Left renal pelvis (tissue), 4 donors: Measurements from ENCODE around the gene PCBP3. TPM values are rescaled to one million over a fixed set of nuclear protein-coding genes. Genes with fewer than 3 reads are reported as not detected.

Experiments
- DNase-seq, 4 donors: peaks; one replicate each; pipeline ENCODE4 v3.0.0-alpha.2; 2013; ENCODE audit warnings: low read depth in 4 of 4, low spot score in 3 of 4
- polyA plus RNA-seq, 4 donors: library from polyadenylated mRNA; unstranded; fragments of 120-200 nt; gene quantifications; one replicate each; pipeline ENCODE4 v1.2.1, GENCODE V29; 2013; ENCODE audit not compliant: insufficient read length in 4 of 4

Gene PCBP3
- polyA plus RNA-seq, 4 donors: 1.3 to 2.2 (median 1.8) TPM

DNA sequence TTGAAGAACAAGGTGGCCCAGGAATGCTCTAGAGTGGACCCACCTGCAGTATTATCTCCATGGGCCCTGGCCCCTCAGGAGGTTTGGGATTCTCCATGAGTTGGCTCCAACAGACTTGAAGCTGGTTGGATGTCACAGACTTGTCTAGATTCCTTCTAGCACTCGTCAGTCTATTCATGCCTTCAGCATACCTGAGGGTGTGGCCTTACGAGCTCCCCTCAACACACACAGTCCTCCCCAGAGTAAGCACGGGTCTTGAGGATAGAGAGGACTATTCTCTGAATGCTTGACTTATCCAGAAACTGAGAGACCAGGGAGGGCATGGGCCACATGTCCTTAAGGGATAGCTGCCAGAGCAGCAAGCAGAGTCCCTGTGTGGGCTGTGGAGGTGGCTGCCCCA, 292.1 kb downstream of the PCBP3 start:
- no peak for DNase-seq

DNA sequence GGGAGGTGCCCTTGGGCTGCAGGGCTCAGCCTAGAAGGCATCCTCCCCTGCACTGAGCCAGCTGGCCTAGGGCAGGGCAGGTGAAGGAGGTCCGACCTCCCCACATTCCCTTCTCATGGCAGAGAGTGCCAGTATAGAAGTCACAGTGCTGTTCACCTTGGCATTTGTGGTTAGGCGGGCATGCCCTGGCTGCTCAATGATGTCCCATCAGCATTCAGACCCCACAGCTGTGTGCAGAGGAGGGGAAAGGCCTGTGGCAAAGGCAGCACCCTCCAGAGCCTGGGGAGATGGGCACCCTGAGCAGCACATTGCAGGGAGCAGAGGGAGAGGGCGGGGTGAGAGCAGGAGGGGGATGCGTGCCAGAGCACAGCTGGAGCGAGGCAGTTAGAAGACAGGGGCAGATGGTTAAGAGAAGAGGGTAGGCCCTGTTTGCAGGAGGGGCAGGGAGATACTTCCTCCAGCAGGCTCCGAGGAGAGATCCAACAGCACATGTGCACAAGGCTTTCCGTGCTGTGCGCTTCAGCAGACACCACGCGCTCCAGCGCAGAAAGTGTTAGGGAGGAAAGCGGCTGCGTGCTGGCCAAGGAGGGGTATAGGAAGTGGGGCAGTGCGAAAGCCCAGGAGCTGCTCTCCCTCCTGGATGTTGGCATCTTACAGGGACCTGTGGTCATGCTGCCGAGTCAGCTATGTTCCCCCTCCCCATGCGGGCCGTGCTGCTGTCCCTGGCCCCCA, 294.4 kb downstream of the PCBP3 start:
- DNase-seq: no peak

GRCh38 chr21:45938453-45938755, 294.9 kb downstream of the PCBP3 start:
- no peak for DNase-seq

DNA sequence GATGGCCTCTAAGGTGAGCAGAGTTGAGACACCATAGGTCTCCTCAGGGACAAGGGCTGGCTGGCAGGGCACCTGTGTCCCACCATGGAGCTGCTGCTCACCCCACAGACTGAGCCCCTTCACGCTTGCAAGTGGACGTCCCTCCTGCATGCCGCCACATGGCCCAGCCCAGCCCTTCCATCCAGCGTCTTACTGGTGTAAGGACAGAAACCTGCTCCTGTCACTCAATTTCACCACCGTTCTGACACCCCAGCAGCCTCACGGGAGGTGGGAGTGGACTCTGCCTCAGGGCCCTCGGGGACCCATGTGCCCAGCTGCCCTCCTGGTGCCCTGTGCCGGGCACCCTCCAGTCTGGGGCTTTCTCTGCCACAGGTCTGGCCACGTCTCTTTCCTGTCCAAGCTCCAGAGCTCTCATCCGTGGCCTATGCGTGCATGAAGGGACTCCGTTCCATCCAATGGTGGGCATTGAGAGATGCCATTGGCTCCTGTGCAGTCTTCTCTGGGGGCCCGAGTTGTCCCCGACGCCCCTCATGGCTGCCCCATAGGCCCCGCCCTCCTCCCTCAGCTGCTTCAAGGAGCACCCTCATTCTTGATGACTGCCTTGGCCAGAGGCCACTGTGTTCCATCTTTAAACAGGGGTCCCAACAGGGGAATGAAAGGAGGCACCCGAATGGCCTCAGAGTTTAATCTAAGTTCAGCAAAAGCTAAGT, 295.4 kb downstream of the PCBP3 start:
- no peak for DNase-seq

GRCh38 chr21:45939521-45940045, 296.1 kb downstream of the PCBP3 start:
- DNase-seq: no peak

DNA sequence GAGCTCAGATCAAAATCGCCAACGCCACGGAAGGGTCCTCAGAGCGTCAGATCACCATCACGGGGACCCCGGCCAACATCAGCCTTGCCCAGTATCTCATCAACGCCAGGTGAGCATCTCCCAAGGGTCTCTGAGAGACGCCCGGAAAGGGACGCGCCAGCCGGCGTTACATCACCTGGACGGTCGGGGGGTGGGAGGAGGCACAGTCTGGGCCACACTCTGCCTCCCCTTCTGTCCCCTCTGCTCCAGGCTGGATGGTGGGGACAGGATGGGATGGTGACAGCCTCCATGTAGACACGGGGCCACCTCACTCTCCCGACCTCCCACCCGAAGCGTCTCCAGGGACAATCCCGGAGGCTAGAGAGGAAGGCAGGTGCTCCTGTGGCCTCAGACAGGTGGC, 296.6 kb downstream of the PCBP3 start:
- no peak for DNase-seq

DNA sequence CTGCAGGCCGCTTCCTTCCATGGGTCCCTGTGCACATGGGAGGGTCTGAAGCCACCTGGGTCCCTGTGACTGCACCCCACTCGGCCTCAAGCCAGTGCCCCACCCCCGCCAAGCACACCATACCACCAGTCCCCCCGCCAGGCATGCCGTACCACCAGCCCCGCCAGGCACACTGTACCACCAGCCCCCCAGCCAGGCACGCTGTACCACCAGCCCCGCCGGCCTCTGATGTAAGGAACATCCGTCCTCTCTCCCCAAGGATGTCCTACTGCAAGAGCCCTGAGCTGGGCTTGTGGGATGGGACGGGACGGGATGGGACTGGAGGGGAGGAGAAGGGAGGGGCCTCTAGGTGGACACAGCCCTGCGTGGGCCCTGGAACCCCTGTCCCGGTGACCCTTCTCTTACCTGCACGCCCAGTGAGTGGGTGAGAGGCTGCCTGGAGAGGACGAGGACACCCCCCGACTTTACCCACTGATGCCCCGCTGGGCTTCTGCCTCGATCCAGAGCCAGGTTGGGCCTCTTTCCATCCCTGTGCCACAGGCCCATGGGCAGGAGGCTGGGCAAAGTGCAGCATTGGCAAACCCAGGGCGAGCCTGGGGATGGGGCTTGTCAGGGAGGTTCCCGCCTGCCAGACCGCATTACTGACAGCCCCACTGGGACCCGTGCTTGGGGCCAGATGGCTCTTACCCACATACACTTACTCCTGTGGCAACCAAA, 297.3 kb downstream of the PCBP3 start:
- no peak for DNase-seq

GRCh38 chr21:45941338-45941710, 297.8 kb downstream of the PCBP3 start:
- DNase-seq: no peak

DNA sequence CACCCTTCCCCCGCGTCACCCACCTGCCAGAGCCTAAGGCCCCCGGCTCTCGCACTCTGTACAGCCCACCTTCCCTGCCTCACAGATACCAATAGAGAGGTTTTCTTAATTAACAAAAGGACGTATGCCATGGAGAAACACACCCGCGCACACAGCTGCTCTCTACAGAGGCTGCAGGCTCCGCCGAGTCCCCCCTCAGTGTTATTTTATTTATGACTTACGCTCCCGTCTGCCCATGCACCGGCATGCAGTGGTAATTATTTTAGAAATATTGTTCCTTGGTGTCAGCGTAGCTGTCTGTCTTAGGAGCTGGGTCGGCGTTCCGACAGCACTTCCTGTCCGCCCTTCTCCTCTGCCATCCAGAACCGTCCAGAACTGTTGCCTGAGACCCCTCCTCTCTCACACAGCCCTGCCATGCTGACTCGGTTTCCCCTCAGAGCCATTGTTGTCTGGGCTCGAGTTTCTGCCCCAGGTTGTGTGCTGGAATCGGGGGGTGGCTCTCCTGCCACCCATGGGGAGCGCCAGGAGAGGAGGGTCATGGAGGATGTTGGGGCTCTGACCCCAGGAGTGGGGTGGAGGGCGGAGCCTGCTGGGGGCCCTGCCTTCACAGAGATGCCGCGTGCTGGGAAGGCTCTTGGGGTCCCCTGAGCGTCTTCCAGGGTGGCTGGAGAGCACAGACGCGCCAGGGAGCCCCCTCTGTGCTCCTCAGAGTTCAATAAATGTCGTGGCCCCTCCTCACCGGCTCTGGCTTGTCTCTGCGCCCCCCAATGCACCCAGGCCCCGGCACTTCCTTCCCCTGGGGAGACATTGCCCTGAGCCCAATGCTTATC, 298.4 kb downstream of the PCBP3 start:
- DNase-seq: no peak

- no peak for DNase-seq
Measured at GRCh38 chr21:45942755-45943629, 299.5 kb downstream of the PCBP3 start.

- DNase-seq: no peak
Measured at GRCh38 chr21:45943630-45944540, 300.4 kb downstream of the PCBP3 start.

DNA sequence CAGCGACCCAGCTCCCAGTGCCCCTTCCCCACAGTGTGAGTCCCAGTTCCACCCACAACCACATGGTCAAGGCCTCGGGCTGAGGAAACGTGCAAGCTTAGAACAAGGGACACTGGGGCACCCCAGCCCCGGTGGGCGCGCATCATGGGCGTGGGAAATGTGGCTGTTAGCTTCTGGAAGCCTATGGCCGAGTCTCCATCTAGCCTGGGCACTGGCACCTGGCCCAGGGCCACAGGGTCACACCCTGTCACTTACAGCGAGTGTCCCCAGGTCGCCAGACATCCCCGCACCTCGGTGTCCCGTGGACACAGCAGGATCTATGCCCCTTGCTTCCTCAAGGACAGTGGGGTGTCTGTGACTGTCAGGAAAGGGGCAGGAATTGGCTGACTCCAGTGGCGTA, 301.1 kb downstream of the PCBP3 start:
- no peak for DNase-seq

- no peak for DNase-seq
Measured at GRCh38 chr21:45945066-45945867, 301.7 kb downstream of the PCBP3 start.

DNA sequence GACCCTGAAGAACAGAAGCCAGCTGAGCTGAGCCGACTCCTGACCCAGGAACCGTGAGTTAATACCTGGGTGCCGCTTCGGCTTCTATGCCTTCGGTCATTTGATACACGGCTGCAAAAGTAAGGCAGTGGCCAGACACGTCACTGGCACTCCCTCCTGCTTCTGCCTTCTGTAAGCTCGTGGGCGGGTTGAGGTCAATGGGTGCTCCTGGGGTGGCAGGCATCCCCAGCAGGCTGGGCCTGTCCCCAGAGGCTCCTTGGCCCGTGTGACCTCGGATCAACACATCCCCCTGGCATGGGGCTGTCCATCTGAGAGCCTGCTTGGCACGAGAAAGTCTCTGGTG, 302.3 kb downstream of the PCBP3 start:
- DNase-seq: no peak

- no peak for DNase-seq
Measured at GRCh38 chr21:45947296-45947695, 303.8 kb downstream of the PCBP3 start.

DNA sequence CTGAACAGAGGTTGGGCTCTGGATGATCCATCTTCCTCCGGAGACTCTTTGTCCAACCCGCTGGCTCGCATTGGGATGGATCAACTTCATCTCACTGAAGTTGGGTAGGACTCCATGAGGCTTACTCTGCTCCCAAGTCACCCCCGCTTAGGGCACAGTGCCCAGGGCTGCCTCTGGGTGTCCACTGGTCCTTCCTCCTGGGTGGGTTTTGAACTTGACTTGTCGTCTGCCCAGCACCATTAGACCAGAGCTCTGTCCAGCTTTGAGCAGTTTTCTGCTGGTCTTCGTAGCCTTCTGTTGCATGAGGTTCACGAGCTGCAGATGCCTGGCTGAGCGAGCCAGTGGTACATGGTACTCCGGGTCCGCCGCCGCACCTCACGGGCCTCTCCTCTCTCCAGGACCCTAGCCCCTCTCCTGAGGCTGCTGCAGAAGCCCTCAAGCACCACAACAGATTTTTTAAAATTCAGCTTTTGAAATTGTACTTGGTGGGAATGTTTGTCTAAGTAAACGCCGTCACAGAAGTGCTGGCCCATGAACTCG, 304.3 kb downstream of the PCBP3 start:
- DNase-seq: no peak

GRCh38 chr21:45948576-45949141, 305.1 kb downstream of the PCBP3 start:
- no peak for DNase-seq
